Dermis lymphatic vessel endothelial cell (primary cell): ENCODE data around the gene SOS2. TPM values are rescaled to one million over a fixed set of nuclear protein-coding genes. Genes with fewer than 3 reads are reported as not detected.

Experiments used
- total RNA-seq: library from RNA; depleted of rRNA; stranded (reverse); fragments of >200 nt; gene quantifications from 2 replicates; pipeline ENCODE4 v1.2.1, GENCODE V29; 2014

Gene SOS2
- 34.2 and 34.5 TPM in 2 replicates for total RNA-seq

DNA sequence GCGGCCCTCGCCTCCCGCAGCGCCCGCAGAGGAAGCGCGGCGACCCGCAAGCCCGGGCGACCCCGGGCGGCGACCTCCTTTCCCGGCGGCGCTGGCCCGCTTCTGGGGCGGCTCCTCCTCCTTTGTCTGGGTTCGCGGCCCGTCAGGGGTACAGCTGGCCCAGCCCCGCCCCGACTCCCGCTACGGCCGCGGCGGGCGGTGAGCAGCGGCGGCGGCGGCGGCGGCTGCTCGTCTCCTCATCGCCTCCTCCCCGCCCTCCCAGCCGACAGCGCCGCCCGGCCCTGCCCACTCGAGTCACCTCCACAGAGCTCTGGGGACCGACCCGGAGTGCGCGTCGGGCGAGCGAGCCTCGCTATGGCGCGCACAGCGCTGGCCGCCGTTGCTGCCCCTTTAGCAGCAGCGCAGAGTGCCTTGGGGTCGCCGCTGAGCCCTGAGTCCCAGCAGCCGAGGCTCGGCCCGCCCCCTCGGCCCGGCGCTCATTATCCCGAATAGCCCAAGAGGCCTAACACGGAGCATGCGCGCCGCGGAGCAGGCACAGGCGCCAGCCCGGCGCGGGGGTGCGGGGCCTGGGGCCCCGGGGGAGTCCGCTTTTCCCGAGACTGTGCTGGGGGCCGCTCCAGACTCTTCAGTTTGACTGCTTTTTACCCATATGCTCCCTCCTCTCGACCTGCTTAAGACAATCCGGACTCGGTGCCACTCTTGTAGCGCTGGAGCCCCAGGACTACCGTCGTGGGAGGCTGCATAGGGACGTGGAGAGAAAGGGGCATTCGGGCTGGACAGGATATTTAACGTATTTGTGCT is at the start of gene SOS2:
TSS of gene SOS2 (minus strand) at position 104 of the 801 bp plus-strand sequence. CDS start 295 bp downstream, outside the sequence.

DNA sequence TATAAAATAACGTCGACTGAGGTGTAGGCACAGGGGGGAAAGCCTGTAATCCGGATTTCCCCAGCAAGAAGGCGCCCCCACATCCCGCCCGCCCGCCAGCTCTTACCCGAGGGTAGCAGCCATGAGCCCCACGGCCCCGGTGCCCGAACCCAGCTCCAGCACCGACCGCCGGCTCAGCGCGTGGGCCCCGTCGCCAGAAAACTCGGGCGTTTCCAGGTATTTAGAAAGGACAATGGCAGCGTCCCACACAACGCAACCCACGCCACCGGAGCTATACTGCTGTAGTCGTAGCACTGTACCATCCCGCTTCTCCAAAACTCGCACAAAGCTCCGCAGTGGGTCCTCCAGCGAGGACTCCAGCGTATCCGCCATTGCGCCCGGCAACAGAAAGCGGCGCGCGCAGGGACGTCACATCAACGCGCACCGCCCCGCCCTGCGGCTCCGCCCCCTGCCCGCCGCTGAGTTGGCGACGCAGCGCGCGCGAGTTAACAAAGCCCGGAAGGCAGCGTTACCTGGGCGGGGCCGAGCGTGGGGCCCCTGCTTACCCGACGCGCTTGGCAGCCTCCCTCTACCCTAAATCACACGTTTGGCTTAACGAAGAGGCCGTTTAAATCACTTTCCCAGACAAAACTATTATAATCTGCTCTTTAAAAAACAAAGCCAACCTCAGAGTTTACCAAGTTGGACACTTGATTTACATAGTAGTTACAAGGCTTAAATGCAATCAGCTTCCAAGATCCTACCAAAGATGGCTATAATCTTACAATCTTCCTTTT is 115.0 kb downstream of the SOS2 start, which contains the start of gene VCPKMT:
TSS of gene VCPKMT (minus strand) at position 392 of the 776 bp plus-strand sequence. CDS start at position 372, 20 bp downstream.

Other genes starting within 250 kb of the SOS2 start
- 2.2 and 3.7 TPM in 2 replicates for gene VCPKMT, start 115.0 kb downstream of the SOS2 start, total RNA-seq
- gene L2HGDH, start 80.7 kb upstream of the SOS2 start, total RNA-seq: 3.8 and 4.2 TPM in 2 replicates
- gene DMAC2L, start 80.7 kb upstream of the SOS2 start, total RNA-seq: 9.5 and 9.9 TPM in 2 replicates
- gene CDKL1, start 165.3 kb upstream of the SOS2 start, total RNA-seq: 99.4 and 136 TPM in 2 replicates